Frontal cortex (tissue), 4 donors: ENCODE results near the gene S1PR1. TPM values are rescaled to one million over a fixed set of nuclear protein-coding genes. Genes with fewer than 3 reads are reported as not detected.

Experiments used
- DNase-seq, 2 donors: peaks; one replicate each; pipeline ENCODE4 v3.0.0; 2012; ENCODE audit warnings: low spot score in 2 of 2
- FAIRE-seq: peaks from 2 replicates; lab custom pipeline; 2012; peaks lifted over from hg19 to GRCh38; lab: Jason Lieb, UNC
- total RNA-seq: library from RNA; depleted of rRNA; stranded (reverse); fragments of >200 nt; gene quantifications from one replicate; pipeline ENCODE4 v1.2.3, GENCODE V29; 2014
- donor health status: control.
- donor health status: control.
- donor health status: control.

S1PR1 gene
- total RNA-seq, 1 donor from 2014 or later: 12.6 TPM

GRCh38 chr1:101243751-101244150 is 6.9 kb downstream of the S1PR1 start:
- no peak for FAIRE-seq
- DNase-seq: no peak

- DNase-seq: no peak
- FAIRE-seq: no peak
Observed at GRCh38 chr1:101244842-101245241, 8.0 kb downstream of the S1PR1 start.

GRCh38 chr1:101245246-101245927 is 8.6 kb downstream of the S1PR1 start:
- DNase-seq (no peak), FAIRE-seq (no peak)

- FAIRE-seq: no peak
- DNase-seq: no peak
Observed at GRCh38 chr1:101247404-101248287, 10.8 kb downstream of the S1PR1 start.

DNA sequence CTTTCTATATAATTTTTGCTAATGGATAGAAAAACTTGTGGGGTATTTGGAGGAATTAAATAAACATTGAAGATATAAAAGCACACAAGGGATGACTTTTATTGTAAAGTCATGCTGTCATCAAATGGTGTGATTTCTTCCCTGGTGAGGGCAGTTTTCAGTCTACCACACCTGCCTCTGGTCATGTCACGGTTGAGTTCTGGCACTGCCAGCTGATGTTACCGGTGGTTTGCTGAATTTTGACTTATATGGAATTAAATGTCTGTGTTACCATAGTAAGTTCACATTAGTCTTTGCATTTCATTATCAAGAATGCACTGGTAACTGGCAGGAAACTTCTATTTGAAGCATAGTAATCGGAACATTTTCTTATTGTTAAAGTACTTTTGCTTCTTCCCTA is 13.4 kb downstream of the S1PR1 start:
- no peak for DNase-seq
- no peak for FAIRE-seq

- FAIRE-seq: no peak
Observed at GRCh38 chr1:101250656-101251272, 13.9 kb downstream of the S1PR1 start.

DNA sequence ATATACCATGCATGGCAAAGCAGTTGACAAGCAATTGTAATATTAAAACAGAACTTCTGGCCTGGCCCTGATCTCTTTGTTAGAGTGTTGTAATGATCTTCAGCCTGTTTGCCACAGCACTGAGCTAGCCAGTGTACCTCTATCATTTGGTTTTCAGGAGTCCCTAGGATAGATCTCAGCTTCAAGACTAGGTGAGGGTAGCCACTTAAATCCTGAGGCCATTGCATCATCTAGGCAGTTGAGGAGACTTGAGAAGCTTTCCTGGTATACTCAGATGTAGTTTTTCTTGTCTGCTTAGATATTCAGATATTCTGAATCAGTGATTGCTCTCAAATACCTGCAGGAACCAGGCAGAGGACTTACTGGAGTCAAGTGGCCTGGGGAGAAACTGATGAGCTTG is 14.7 kb downstream of the S1PR1 start:
- DNase-seq (no peak), FAIRE-seq (no peak)

More at GRCh38 chr1:101250656-101251272, 13.9 kb downstream of the S1PR1 start:
- no peak for DNase-seq

- FAIRE-seq: no peak
- no peak for DNase-seq
Observed at GRCh38 chr1:101253976-101254674, 17.3 kb downstream of the S1PR1 start.

GRCh38 chr1:101257500-101258325 is 20.9 kb downstream of the S1PR1 start:
- FAIRE-seq: no peak
- DNase-seq: no peak

- FAIRE-seq (no peak), DNase-seq (no peak)
Observed at GRCh38 chr1:101259744-101260148, 22.9 kb downstream of the S1PR1 start.

- DNase-seq (no peak), FAIRE-seq (no peak)
Observed at GRCh38 chr1:101260556-101261350, 23.9 kb downstream of the S1PR1 start.

DNA sequence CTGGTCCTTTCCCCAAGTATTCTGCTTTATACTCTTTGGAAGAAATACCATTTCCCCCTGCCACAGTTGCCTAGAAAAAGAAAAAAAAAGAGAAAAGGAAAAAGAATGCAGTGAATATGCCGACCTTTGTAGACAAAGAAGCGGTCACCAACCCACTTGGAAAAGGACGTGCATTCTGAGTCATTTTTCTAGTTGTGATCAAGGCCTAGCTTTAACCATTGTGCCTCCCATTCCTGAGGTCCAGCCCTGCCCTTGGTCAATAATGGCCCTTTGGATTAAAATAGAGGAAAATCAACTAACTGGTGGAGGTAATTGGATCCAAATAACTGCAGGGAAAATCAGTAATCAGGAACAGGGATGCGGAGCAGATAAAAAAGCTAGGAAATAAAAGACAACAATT is 24.8 kb downstream of the S1PR1 start:
- DNase-seq: no peak
- FAIRE-seq: no peak

DNA sequence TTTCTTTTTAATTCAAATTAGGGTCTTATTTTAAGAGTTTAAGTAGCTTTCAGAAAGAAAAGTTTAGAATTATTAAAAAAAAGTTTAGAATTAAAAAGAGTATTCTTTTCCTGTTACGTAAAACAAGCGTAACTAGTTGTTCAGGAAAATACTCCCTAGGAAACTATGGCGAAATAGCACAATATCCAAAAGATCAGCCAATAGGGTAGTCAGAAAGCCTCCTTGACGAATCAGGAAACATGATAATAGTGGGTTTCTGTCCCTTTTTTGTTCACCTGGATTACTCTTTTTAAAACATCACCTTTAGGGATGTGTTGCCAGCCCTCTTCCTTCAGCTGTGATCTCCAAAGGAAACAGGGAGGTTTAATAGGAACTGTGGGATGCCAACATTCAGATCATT is 25.2 kb downstream of the S1PR1 start:
- FAIRE-seq: no peak
- no peak for DNase-seq

GRCh38 chr1:101262630-101263348 is 26.0 kb downstream of the S1PR1 start:
- no peak for FAIRE-seq
- DNase-seq: no peak

- no peak for FAIRE-seq
- no peak for DNase-seq
Observed at GRCh38 chr1:101264697-101265096, 27.9 kb downstream of the S1PR1 start.

GRCh38 chr1:101265684-101266083 is 28.9 kb downstream of the S1PR1 start:
- no peak for DNase-seq
- no peak for FAIRE-seq

DNA sequence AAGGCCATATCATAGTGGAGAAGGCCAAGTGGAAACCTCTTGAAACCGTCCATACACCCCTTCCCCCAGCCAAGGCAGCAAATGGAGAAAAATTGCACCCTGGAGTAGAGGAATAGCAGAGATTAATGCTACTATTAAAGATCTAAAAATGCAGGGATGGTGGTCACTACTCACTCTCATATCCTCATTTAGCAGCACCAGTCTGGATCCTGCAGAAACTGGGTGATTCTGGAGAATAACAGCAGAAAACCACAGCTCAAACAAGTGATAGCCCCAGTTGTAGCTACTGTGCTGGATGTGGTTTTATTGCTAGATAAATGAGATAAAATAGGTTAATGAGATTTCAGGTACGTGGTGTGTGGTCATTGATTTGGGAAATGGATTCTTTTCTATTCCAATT is 30.3 kb downstream of the S1PR1 start:
- DNase-seq: no peak
- no peak for FAIRE-seq

GRCh38 chr1:101268893-101269292 is 32.1 kb downstream of the S1PR1 start:
- no peak for FAIRE-seq
- no peak for DNase-seq
